HEK293 (cell line): ENCODE measurements around the gene PRKCE.

ENCODE experiments used
- CTCF ChIA-PET: fragments of 350-600 bp; formaldehyde crosslinking; extraction: SDS; loops from one replicate; lab custom pipeline; 2021; ENCODE audit warnings: antibody characterized with exemption; lab: Yijun Ruan, JAX
- POLR2A ChIA-PET: fragments of 300-600 bp; formaldehyde crosslinking; extraction: SDS; loops from one replicate; lab custom pipeline; 2020; ENCODE audit warnings: antibody characterized with exemption, inconsistent platforms; lab: Yijun Ruan, JAX
- H3K27ac ChIP-seq: fragments of 200-500 bp; sonication (Bioruptor generic); 2 replicates; pipeline ENCODE4 v1.5.1; 2014; ENCODE audit warnings: low read depth, low read length, control low read depth, inconsistent platforms; ENCODE audit errors: extremely low read depth
- H3K36me3 ChIP-seq, 2 experiments: fragments of 200-500 bp in 1 of 2; sonication (Bioruptor generic) in 1 of 2; 1 replicate in 1 of 2; 2 replicates in 1 of 2; pipeline ENCODE4 v1.5.1; 2014 to 2017; ENCODE audit warnings: inconsistent platforms in 2 of 2, low read length in 2 of 2; ENCODE audit not compliant: control insufficient read depth in 2 of 2, insufficient read depth in 1 of 2
- H3K4me1 ChIP-seq: fragments of 200-500 bp; sonication (Bioruptor generic); 2 replicates; pipeline ENCODE4 v1.5.1; 2014; ENCODE audit warnings: mild to moderate bottlenecking, low read length, inconsistent platforms; ENCODE audit not compliant: control insufficient read depth, insufficient read depth
- H3K4me3 ChIP-seq: 2 replicates; pipeline ENCODE4 v1.5.1; 2011; ENCODE audit warnings: low read depth, mild to moderate bottlenecking, control low read depth, low read length, moderate library complexity
- H3K9me3 ChIP-seq: fragments of 200-500 bp; sonication (Bioruptor generic); 2 replicates; pipeline ENCODE4 v1.5.1; 2014; ENCODE audit warnings: low read depth, low read length, inconsistent platforms; ENCODE audit not compliant: control insufficient read depth, insufficient read depth
- OSR2 ChIP-seq: fragments of 450-650 bp; formaldehyde crosslinking; IDR thresholded peaks from 2 replicates; pipeline ENCODE4 v1.5.1; 2016; ENCODE audit warnings: missing biosample characterization, missing genetic modification characterization
- SCRT2 ChIP-seq: fragments of 450-650 bp; formaldehyde crosslinking; IDR thresholded peaks from 2 replicates; pipeline ENCODE4 v1.5.1; 2016; ENCODE audit warnings: missing biosample characterization, missing genetic modification characterization
- ZNF121 ChIP-seq: fragments of 450-650 bp; formaldehyde crosslinking; IDR thresholded peaks from 2 replicates; pipeline ENCODE4 v1.5.1; 2016; ENCODE audit warnings: missing biosample characterization, missing genetic modification characterization
- ZNF140 ChIP-seq: fragments of 450-650 bp; formaldehyde crosslinking; IDR thresholded peaks from 2 replicates; pipeline ENCODE4 v1.5.1; 2016; ENCODE audit warnings: missing biosample characterization, missing genetic modification characterization
- ZNF223 ChIP-seq: fragments of 450-650 bp; formaldehyde crosslinking; IDR thresholded peaks from 2 replicates; pipeline ENCODE4 v1.5.1; 2016; ENCODE audit warnings: missing biosample characterization, missing genetic modification characterization
- ZNF292 ChIP-seq: fragments of 450-650 bp; formaldehyde crosslinking; IDR thresholded peaks from 2 replicates; pipeline ENCODE4 v1.5.1; 2016; ENCODE audit warnings: low read depth, missing biosample characterization, missing genetic modification characterization, borderline replicate concordance
- ZNF354C ChIP-seq: fragments of 450-650 bp; formaldehyde crosslinking; IDR thresholded peaks from 2 replicates; pipeline ENCODE4 v1.5.1; 2016; ENCODE audit warnings: missing biosample characterization, missing genetic modification characterization, low read depth, borderline replicate concordance
- ZNF473 ChIP-seq: fragments of 450-650 bp; formaldehyde crosslinking; IDR thresholded peaks from 2 replicates; pipeline ENCODE4 v1.5.1; 2017; ENCODE audit warnings: missing biosample characterization, missing genetic modification characterization
- ZNF544 ChIP-seq: fragments of 450-650 bp; formaldehyde crosslinking; IDR thresholded peaks from 2 replicates; pipeline ENCODE4 v1.5.0; 2017; ENCODE audit warnings: missing biosample characterization, missing genetic modification characterization
- ZNF560 ChIP-seq: fragments of 450-650 bp; formaldehyde crosslinking; IDR thresholded peaks from 2 replicates; pipeline ENCODE4 v1.5.1; 2017; ENCODE audit warnings: missing biosample characterization, missing genetic modification characterization, borderline replicate concordance
- ZNF585B ChIP-seq: fragments of 450-650 bp; formaldehyde crosslinking; IDR thresholded peaks from 2 replicates; pipeline ENCODE4 v1.5.1; 2016; ENCODE audit warnings: missing biosample characterization, missing genetic modification characterization
- ZNF600 ChIP-seq: fragments of 450-650 bp; formaldehyde crosslinking; IDR thresholded peaks from 2 replicates; pipeline ENCODE4 v1.5.1; 2016; ENCODE audit warnings: missing biosample characterization, missing genetic modification characterization
- ZNF610 ChIP-seq: fragments of 450-650 bp; formaldehyde crosslinking; IDR thresholded peaks from 2 replicates; pipeline ENCODE4 v1.5.1; 2016; ENCODE audit warnings: missing biosample characterization, missing genetic modification characterization, borderline replicate concordance
- ZNF629 ChIP-seq: fragments of 450-650 bp; formaldehyde crosslinking; IDR thresholded peaks from 2 replicates; pipeline ENCODE4 v1.5.1; 2017; ENCODE audit warnings: missing biosample characterization, missing genetic modification characterization
- ZNF707 ChIP-seq: fragments of 450-650 bp; formaldehyde crosslinking; IDR thresholded peaks from 2 replicates; pipeline ENCODE4 v1.5.1; 2016; ENCODE audit warnings: missing biosample characterization, missing genetic modification characterization
- ZNF768 ChIP-seq: fragments of 450-650 bp; formaldehyde crosslinking; IDR thresholded peaks from 2 replicates; pipeline ENCODE4 v1.5.1; 2018; ENCODE audit warnings: missing biosample characterization, mild to moderate bottlenecking, missing genetic modification characterization
- ZNF776 ChIP-seq: fragments of 450-650 bp; formaldehyde crosslinking; IDR thresholded peaks from 2 replicates; pipeline ENCODE4 v1.5.0; 2017; ENCODE audit warnings: missing biosample characterization, missing genetic modification characterization, borderline replicate concordance
- ZNF785 ChIP-seq: fragments of 450-650 bp; formaldehyde crosslinking; IDR thresholded peaks from 2 replicates; pipeline ENCODE4 v1.5.1; 2016; ENCODE audit warnings: missing biosample characterization, missing genetic modification characterization
- ZSCAN23 ChIP-seq: fragments of 450-650 bp; formaldehyde crosslinking; IDR thresholded peaks from 2 replicates; pipeline ENCODE4 v1.5.1; 2016; ENCODE audit warnings: missing biosample characterization, missing genetic modification characterization
- TF ChIP-seq, protein P1 (sequence below): fragments of 450-650 bp; formaldehyde crosslinking; IDR thresholded peaks from 2 replicates; pipeline ENCODE4 v1.5.1; 2016; ENCODE audit warnings: missing biosample characterization, missing genetic modification characterization, borderline replicate concordance
- TF ChIP-seq, protein P2 (sequence below): fragments of 450-650 bp; formaldehyde crosslinking; IDR thresholded peaks from 2 replicates; pipeline ENCODE4 v1.5.1; 2016; ENCODE audit warnings: missing biosample characterization, missing genetic modification characterization
- TF ChIP-seq, protein P3 (sequence below): fragments of 450-650 bp; formaldehyde crosslinking; IDR thresholded peaks from 2 replicates; pipeline ENCODE4 v1.5.1; 2017; ENCODE audit warnings: missing biosample characterization, missing genetic modification characterization

Gene PRKCE

DNA sequence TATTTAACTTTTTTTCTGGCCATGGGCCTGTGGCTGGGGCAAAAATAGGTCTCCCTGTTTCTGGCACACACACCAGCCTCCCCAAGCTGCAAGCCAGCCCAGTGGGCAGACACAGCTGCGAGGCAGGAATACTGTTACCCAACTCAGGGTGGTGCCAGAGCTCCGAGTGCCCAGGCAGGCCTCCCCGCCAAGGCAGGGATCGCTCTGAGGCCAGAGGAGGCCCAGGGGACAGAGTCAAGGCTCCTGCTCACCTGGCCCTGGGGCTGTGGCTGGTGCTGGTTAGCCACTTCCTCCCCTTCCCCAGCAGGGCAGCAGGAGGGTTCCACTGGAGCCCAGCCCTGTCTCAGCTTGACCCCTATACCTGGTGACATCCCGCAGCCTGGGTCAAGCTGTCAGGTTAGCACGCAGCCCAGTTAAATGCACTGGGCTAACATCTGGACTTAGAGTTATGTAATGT, 578.7 kb downstream of the PRKCE start (continued):
- TF ChIP-seq, protein P1, sequence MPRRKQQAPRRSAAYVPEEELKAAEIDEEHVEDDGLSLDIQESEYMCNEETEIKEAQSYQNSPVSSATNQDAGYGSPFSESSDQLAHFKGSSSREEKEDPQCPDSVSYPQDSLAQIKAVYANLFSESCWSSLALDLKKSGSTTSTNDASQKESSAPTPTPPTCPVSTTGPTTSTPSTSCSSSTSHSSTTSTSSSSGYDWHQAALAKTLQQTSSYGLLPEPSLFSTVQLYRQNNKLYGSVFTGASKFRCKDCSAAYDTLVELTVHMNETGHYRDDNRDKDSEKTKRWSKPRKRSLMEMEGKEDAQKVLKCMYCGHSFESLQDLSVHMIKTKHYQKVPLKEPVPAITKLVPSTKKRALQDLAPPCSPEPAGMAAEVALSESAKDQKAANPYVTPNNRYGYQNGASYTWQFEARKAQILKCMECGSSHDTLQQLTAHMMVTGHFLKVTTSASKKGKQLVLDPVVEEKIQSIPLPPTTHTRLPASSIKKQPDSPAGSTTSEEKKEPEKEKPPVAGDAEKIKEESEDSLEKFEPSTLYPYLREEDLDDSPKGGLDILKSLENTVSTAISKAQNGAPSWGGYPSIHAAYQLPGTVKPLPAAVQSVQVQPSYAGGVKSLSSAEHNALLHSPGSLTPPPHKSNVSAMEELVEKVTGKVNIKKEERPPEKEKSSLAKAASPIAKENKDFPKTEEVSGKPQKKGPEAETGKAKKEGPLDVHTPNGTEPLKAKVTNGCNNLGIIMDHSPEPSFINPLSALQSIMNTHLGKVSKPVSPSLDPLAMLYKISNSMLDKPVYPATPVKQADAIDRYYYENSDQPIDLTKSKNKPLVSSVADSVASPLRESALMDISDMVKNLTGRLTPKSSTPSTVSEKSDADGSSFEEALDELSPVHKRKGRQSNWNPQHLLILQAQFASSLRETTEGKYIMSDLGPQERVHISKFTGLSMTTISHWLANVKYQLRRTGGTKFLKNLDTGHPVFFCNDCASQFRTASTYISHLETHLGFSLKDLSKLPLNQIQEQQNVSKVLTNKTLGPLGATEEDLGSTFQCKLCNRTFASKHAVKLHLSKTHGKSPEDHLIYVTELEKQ: no peak
- TF ChIP-seq, protein P2, sequence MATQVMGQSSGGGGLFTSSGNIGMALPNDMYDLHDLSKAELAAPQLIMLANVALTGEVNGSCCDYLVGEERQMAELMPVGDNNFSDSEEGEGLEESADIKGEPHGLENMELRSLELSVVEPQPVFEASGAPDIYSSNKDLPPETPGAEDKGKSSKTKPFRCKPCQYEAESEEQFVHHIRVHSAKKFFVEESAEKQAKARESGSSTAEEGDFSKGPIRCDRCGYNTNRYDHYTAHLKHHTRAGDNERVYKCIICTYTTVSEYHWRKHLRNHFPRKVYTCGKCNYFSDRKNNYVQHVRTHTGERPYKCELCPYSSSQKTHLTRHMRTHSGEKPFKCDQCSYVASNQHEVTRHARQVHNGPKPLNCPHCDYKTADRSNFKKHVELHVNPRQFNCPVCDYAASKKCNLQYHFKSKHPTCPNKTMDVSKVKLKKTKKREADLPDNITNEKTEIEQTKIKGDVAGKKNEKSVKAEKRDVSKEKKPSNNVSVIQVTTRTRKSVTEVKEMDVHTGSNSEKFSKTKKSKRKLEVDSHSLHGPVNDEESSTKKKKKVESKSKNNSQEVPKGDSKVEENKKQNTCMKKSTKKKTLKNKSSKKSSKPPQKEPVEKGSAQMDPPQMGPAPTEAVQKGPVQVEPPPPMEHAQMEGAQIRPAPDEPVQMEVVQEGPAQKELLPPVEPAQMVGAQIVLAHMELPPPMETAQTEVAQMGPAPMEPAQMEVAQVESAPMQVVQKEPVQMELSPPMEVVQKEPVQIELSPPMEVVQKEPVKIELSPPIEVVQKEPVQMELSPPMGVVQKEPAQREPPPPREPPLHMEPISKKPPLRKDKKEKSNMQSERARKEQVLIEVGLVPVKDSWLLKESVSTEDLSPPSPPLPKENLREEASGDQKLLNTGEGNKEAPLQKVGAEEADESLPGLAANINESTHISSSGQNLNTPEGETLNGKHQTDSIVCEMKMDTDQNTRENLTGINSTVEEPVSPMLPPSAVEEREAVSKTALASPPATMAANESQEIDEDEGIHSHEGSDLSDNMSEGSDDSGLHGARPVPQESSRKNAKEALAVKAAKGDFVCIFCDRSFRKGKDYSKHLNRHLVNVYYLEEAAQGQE (tag by site-specific recombination): no peak
- TF ChIP-seq ZNF354C (tag by site-specific recombination): no peak
- no peak for TF ChIP-seq ZNF768 (tag by site-specific recombination)
- no peak for TF ChIP-seq ZSCAN23 (tag by site-specific recombination)

DNA sequence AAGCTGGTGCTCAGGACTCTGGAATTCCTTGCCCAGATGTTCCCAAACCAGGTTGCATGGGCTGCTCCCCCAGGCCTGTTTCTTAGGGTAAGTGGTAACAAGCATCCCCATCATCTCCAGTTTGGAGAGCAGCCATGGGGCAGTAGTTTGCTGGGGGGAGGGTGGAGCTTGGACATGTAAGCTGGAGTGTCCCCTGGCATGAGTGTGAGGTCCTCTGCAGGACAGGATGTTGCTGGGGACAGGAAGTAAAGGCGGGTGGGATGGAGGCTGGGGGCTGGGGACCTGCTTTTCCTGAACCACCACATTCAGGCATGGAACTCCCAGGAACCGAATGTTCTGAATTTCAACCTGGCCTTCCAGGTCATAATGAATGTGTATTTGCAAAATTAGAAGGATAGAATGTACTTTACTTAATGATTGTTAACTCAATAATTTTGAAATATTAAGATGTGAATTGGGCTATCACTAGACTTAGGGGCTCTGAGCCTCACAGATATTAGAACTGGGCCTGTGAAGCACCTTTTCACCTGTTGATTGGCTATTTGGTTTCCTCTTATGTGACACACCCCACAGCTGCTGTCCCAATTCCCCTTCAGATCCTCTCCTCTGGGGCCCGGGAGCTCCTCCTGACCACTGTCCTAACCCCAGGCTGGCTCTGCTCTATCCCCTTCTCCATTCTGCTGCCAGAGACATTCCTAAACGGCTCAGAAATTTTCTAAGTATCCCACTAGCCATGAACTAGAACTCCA, 579.4 kb downstream of the PRKCE start:
- Histone ChIP-seq H3K27ac (no peak overlapping the region), H3K36me3 (no peaks in the 10 kb centered on the region), H3K4me3 (no peak overlapping the region), H3K4me1 (no peaks in the 10 kb centered on the region), H3K9me3 (no peaks in the 10 kb centered on the region)
- TF ChIP-seq SCRT2 (tag by site-specific recombination): peak; percentile 64
- TF ChIP-seq ZNF785 (tag by site-specific recombination): no peak
- CTCF ChIA-PET: no interaction called here
- POLR2A ChIA-PET: no interaction called here

DNA sequence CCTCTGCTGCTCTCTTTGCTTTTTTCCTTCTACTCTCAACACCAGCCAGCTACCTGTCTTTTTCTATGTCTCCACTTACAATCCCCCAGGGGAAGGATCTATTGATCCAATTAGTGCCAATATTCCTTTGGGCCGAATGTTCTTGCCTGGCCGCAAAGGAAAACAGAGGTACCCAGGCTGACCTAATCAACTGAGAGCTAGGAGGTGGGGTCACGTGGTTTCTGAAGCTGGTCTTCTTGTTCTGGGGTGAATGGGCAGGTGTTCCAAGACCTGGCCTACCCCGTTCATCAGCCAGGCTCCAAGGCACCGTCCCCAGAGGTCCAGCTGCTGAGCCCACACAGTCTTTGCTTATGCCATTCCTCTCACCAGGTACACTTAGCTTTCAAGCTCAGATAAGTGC, 580.2 kb downstream of the PRKCE start:
- Histone ChIP-seq H3K4me1 (no peaks in the 10 kb centered on the region), H3K9me3 (no peaks in the 10 kb centered on the region), H3K36me3 (no peaks in the 10 kb centered on the region), H3K27ac (no peak overlapping the region), H3K4me3 (no peak overlapping the region)
- CTCF ChIA-PET: no interaction called here
- no peak for TF ChIP-seq OSR2 (tag by site-specific recombination)
- POLR2A ChIA-PET: no interaction called here

DNA sequence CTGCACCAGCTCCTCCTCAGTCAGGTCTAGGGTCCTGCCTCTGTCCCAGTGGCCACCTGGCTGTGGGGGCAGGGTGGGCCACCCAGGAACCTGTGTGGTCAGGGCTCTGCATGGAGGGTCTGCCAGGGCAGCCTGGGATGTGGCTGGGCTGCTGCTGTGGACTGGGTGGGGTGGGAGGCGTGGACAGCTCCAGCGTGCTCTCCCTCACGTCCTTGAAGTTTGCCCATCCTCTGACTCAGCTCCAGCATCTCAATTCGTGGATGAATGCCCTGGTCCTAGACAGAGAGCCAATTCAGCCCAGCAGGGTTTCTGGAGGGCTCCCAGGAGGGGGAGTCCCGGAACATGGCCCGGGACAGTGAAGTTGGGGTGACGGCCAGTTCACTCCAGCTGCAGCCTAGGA, 581.4 kb downstream of the PRKCE start:
- Histone ChIP-seq H3K4me1 (no peaks in the 10 kb centered on the region), H3K9me3 (no peaks in the 10 kb centered on the region), H3K27ac (no peak overlapping the region), H3K4me3 (no peak overlapping the region), H3K36me3 (no peaks in the 10 kb centered on the region)
- ChIA-PET CTCF (no interaction called here), POLR2A (no interaction called here)
- TF ChIP-seq ZNF776 (no peak), ZNF140 (tag by site-specific recombination) (no peak), ZNF121 (no peak), ZNF600 (tag by site-specific recombination) (no peak), ZNF629 (tag by site-specific recombination) (no peak), ZNF292 (no peak), ZNF223 (tag by site-specific recombination) (no peak), ZNF473 (tag by site-specific recombination) (no peak), ZNF707 (tag by site-specific recombination) (no peak), ZNF544 (no peak), ZNF610 (no peak), ZNF560 (tag by site-specific recombination) (no peak), ZNF585B (tag by site-specific recombination) (no peak)
- TF ChIP-seq, protein P3, sequence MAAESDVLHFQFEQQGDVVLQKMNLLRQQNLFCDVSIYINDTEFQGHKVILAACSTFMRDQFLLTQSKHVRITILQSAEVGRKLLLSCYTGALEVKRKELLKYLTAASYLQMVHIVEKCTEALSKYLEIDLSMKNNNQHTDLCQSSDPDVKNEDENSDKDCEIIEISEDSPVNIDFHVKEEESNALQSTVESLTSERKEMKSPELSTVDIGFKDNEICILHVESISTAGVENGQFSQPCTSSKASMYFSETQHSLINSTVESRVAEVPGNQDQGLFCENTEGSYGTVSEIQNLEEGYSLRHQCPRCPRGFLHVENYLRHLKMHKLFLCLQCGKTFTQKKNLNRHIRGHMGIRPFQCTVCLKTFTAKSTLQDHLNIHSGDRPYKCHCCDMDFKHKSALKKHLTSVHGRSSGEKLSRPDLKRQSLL (tag by site-specific recombination): no peak
